SJCRH30 (cell line): ENCODE measurements around the gene TANC1. TPM values are rescaled to one million over a fixed set of nuclear protein-coding genes. Genes with fewer than 3 reads are reported as not detected.

Experiments
- DNase-seq, 2 experiments: peaks; one replicate each; pipeline ENCODE4 v3.0.0-alpha.2; 2015 to 2020
- H3K27ac ChIP-seq: fragments of 250-450 bp; sonication (Bioruptor Pico); 2 replicates; pipeline ENCODE4 v1.5.1; 2020; ENCODE audit warnings: mild to moderate bottlenecking, moderate library complexity
- H3K27me3 ChIP-seq: fragments of 250-450 bp; sonication (Bioruptor Pico); 2 replicates; pipeline ENCODE4 v1.5.1; 2020; ENCODE audit warnings: mild to moderate bottlenecking, moderate library complexity
- H3K36me3 ChIP-seq: fragments of 250-450 bp; sonication (Bioruptor Pico); 2 replicates; pipeline ENCODE4 v1.5.1; 2020; ENCODE audit warnings: mild to moderate bottlenecking, moderate library complexity
- H3K4me1 ChIP-seq: fragments of 250-450 bp; sonication (Bioruptor Pico); 2 replicates; pipeline ENCODE4 v1.5.1; 2020; ENCODE audit warnings: mild to moderate bottlenecking, moderate library complexity
- H3K4me3 ChIP-seq: fragments of 250-450 bp; sonication (Bioruptor Pico); 2 replicates; pipeline ENCODE4 v1.5.1; 2020; ENCODE audit warnings: mild to moderate bottlenecking, moderate library complexity
- H3K9me3 ChIP-seq: fragments of 250-450 bp; sonication (Bioruptor Pico); replicated peaks from 2 replicates; pipeline ENCODE4 v1.5.1; 2020; ENCODE audit warnings: mild to moderate bottlenecking, moderate library complexity
- total RNA-seq: library from RNA; depleted of rRNA; stranded (reverse); fragments of >200 nt; shearing (Covaris generic); gene quantifications from 2 replicates; pipeline ENCODE4 v1.2.3, GENCODE V29; 2014; rRNA removed

TANC1 gene
- total RNA-seq, 1 experiment from 2014 or later = 15.1 TPM

- Histone ChIP-seq H3K9me3 (0 out of 2 replicates have a peak, but pooled peaks cover 3% of the 10 kb centered on the region), H3K36me3 (no peaks in the 10 kb centered on the region), H3K4me1 (no peaks in the 10 kb centered on the region), H3K27ac (no peak overlapping the region), H3K27me3 (no peaks in the 10 kb centered on the region), H3K4me3 (no peak overlapping the region)
- DNase-seq = no peak
Observed at GRCh38 chr2:159262904-159263303, 294.5 kb downstream of the TANC1 start.

- Histone ChIP-seq H3K4me3 (no peak overlapping the region), H3K27ac (no peak overlapping the region), H3K27me3 (no peaks in the 10 kb centered on the region), H3K36me3 (no peaks in the 10 kb centered on the region), H3K4me1 (no peaks in the 10 kb centered on the region), H3K9me3 (0 out of 2 replicates have a peak, but pooled peaks cover 3% of the 10 kb centered on the region)
- DNase-seq = no peak
Observed at GRCh38 chr2:159265171-159265576, 296.7 kb downstream of the TANC1 start.

GRCh38 chr2:159266554-159266953, 298.1 kb downstream of the TANC1 start:
- no peaks in the 10 kb centered on the region for H3K4me1 ChIP-seq
- H3K36me3 ChIP-seq = no peaks in the 10 kb centered on the region
- no peak overlapping the region for H3K4me3 ChIP-seq
- H3K27ac ChIP-seq = no peak overlapping the region
- no peaks in the 10 kb centered on the region for H3K27me3 ChIP-seq
- no peaks in the 10 kb centered on the region for H3K9me3 ChIP-seq
- DNase-seq = no peak

- Histone ChIP-seq H3K4me3 (no peak overlapping the region), H3K27me3 (no peaks in the 10 kb centered on the region), H3K27ac (no peak overlapping the region), H3K4me1 (no peaks in the 10 kb centered on the region), H3K36me3 (no peaks in the 10 kb centered on the region; the same call in 1 of the 2 replicates), H3K9me3 (no peaks in the 10 kb centered on the region)
- DNase-seq = no peak
Observed at GRCh38 chr2:159267921-159268320, 299.5 kb downstream of the TANC1 start.

GRCh38 chr2:159270744-159271379, 302.4 kb downstream of the TANC1 start:
- Histone ChIP-seq H3K27me3 (no peaks in the 10 kb centered on the region), H3K27ac (no peak overlapping the region), H3K9me3 (no peaks in the 10 kb centered on the region), H3K4me3 (no peak overlapping the region), H3K36me3 (no peaks in the 10 kb centered on the region; the same call in 1 of the 2 replicates), H3K4me1 (no peaks in the 10 kb centered on the region)
- DNase-seq = no peak

GRCh38 chr2:159272156-159272555, 303.7 kb downstream of the TANC1 start:
- Histone ChIP-seq H3K9me3 (no peaks in the 10 kb centered on the region), H3K4me3 (no peak overlapping the region), H3K27ac (no peak overlapping the region), H3K27me3 (no peaks in the 10 kb centered on the region), H3K36me3 (no peaks in the 10 kb centered on the region; the same call in 1 of the 2 replicates), H3K4me1 (no peaks in the 10 kb centered on the region)
- DNase-seq = no peak

GRCh38 chr2:159275111-159275510, 306.7 kb downstream of the TANC1 start:
- Histone ChIP-seq H3K4me1 (no peaks in the 10 kb centered on the region), H3K27me3 (no peaks in the 10 kb centered on the region), H3K27ac (no peak overlapping the region), H3K36me3 (peaks cover 2% of the 10 kb centered on the region; the same call in 1 of the 2 replicates), H3K4me3 (no peak overlapping the region), H3K9me3 (no peaks in the 10 kb centered on the region)
- DNase-seq = no peak

GRCh38 chr2:159279700-159280099, 311.3 kb downstream of the TANC1 start:
- no peak overlapping the region for H3K27ac ChIP-seq
- no peaks in the 10 kb centered on the region for H3K27me3 ChIP-seq
- 0 out of 2 replicates have a peak, but pooled peaks cover 2% of the 10 kb centered on the region for H3K36me3 ChIP-seq
- no peaks in the 10 kb centered on the region for H3K9me3 ChIP-seq
- no peak for DNase-seq
- no peak overlapping the region for H3K4me3 ChIP-seq
- H3K4me1 ChIP-seq = no peaks in the 10 kb centered on the region

GRCh38 chr2:159281002-159281401, 312.6 kb downstream of the TANC1 start:
- H3K27me3 ChIP-seq = no peaks in the 10 kb centered on the region
- no peak overlapping the region for H3K27ac ChIP-seq
- H3K36me3 ChIP-seq = 0 out of 2 replicates have a peak, but pooled peaks cover 2% of the 10 kb centered on the region
- no peaks in the 10 kb centered on the region for H3K9me3 ChIP-seq
- DNase-seq = no peak
- no peaks in the 10 kb centered on the region; the same call in 1 of the 2 replicates for H3K4me1 ChIP-seq
- H3K4me3 ChIP-seq = no peak overlapping the region

Other genes with a start within 250 kb of the TANC1 start
- gene DAPL1, start 173.3 kb upstream of the TANC1 start, total RNA-seq = not detected in 2 replicates